NCI-H2196 treated with DMSO at 0.1 percent for 48 hours (cell line): ENCODE data around the gene COLEC11.

ENCODE experiments used
- DNase-seq: peaks from one replicate; lab custom pipeline; 2025; ENCODE audit not compliant: unreplicated experiment; lab: John Stamatoyannopoulos, UW

COLEC11 gene

GRCh38 chr2:3637311-3637675 lies 42.4 kb downstream of the COLEC11 start:
- no peak for DNase-seq

- no peak for DNase-seq
Measured at GRCh38 chr2:3637692-3638455, 43.0 kb downstream of the COLEC11 start.

DNA sequence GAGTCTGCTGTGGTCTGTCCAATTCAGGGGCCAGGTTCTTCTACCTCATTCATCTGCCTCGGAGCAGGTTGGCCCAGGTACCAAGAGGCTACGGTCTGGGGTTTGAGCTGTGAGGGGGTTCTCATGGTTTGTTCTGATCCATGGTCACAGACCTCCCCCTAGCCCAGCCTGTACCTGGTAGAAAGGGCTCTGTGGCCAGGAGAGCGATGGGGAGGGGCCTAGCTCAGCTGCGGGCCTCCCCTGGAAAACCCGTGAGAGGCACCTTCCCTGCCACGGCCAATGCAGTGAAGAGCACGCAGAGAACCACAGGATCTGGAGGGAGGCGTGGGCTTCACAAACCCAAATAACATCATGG lies 43.5 kb downstream of the COLEC11 start:
- DNase-seq, result no peak

DNA sequence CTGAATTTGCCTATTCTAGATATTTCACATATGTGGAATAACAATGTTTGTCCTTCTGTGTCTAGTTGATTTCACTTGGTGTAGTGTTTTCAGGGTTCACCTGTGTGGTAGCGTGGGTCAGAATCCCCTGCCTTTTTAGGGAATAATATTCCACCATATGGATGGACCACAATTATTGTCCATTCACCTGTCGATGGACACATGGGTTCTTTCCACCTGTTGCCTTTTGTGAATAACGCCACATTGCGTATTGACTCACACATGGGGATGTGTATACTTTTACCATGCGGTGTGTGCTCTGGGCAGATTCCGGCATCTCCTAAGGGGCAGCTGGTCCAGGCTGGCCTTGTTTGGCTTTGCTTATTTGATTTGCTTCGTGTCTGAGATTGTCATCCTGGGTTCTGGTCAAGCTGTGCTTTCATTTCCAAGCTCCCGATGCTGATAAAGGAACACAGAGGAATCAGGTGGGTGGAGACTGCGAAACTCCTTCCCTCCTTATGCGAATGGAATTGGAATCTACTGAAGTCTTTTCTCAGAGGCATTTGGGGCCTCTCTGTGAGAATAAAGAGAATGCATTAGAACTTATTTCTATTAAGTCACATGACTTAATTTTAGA lies 44.2 kb downstream of the COLEC11 start:
- no peak for DNase-seq

DNA sequence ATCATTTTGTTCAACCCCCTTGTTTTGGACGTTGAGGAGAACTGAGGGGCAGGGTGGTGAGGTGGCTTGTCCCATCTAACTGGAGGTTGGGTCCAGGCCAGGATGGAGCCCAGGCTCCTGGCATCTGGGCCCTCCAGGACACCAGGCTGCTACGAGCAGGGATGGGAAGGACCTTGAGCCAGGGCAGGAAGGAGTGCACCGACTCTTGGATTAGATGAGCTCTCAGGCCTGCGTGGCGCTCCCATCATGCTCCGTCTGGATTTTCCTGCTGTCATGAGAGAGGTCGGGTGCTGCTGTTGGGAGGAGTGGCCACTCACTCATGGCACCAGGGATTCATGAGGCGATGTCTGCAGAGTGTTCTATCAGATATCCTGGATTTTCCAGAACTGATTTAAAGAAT lies 44.7 kb downstream of the COLEC11 start:
- DNase-seq, result no peak

DNA sequence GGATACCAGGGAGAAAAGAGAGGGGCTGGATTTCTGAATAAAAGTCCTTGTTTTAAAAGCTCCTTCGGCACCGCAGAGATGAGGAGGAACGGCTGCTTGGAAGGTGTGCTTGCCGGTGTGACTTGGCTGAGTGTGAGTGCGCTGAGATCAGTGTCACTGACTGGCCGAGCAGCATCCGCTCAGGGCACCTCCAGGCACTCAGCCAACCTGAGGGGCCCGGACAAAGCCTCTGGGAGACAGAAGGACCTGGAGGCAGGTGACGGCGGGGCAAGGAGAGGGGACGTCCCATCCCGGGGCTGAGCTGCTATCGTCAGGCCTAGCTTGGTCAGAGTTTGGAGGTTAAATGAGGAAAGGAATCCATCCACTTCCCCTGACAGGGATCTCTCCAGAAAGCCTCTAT lies 46.3 kb downstream of the COLEC11 start:
- no peak for DNase-seq

DNA sequence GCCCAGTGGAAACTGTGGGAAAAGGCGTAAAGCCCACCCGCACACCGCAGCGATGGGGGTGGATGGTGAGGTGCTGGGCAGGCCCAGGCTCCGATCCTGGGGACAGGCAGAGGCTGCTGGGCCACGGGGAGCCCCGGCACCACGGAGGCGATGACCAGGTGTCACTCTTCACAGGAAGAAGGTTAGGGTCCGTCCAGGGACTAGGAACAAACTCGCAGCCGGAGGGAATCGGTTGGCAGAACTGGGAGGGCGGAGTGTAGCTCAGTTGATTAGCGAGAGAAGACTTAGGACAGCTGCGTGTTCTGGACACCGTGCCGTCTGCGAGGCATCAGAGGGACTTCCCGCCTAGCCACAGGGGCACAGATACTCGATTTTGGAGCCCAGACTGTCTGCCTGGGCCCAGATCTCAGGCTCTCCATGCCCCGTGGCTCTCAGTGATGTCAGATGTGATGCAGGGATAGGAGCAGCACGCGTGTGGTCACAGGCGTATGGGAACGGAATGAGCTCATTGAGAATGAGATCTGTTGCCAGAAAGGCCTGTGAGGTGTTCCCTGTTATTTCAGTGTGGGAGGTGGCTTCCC lies 47.0 kb downstream of the COLEC11 start:
- DNase-seq, result no peak

GRCh38 chr2:3642521-3643215 lies 47.8 kb downstream of the COLEC11 start:
- no peak for DNase-seq

GRCh38 chr2:3643371-3644245 lies 48.7 kb downstream of the COLEC11 start:
- no peak for DNase-seq

GRCh38 chr2:3644246-3644525 lies 49.3 kb downstream of the COLEC11 start:
- no peak for DNase-seq

DNA sequence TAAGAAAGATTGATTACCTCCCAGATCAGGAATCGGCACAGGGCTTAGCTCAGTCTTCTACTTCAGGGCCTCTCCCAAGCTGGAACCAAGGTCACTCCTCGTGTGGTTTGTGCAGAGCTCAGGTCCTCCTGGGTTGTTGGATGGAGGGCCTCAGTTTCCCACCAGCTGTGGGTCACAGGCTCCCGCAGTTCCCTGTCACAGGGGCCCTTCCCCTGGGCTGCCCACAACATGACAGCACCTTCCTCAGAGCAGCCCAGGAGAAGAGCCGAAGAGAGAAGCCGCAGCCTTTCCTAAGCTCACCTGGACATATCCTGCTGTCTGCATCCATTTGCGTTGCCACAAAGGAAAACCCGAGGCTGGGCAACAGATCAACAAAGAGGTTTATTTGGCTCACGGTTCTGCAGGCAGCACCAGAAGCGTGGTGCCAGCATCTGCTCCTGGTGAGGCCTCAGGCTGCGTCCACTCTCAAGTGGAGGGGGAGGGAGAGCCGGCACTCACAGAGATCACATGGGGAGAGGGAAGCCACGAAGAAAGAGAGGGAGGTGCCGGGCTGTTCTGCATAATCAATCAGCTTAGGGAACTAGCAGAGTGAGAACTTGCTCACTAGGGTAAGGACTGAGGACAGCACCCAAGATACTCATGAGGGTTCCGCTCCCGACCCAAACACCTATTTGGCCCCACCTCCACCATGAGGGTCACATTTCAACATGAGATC lies 50.1 kb downstream of the COLEC11 start:
- no peak for DNase-seq

GRCh38 chr2:3645745-3646389 lies 51.0 kb downstream of the COLEC11 start:
- no peak for DNase-seq

- no peak for DNase-seq
Measured at GRCh38 chr2:3646446-3646845, 51.5 kb downstream of the COLEC11 start.

GRCh38 chr2:3647246-3647645 lies 52.3 kb downstream of the COLEC11 start:
- DNase-seq, result no peak

- no peak for DNase-seq
Measured at GRCh38 chr2:3647831-3648651, 53.1 kb downstream of the COLEC11 start.

DNA sequence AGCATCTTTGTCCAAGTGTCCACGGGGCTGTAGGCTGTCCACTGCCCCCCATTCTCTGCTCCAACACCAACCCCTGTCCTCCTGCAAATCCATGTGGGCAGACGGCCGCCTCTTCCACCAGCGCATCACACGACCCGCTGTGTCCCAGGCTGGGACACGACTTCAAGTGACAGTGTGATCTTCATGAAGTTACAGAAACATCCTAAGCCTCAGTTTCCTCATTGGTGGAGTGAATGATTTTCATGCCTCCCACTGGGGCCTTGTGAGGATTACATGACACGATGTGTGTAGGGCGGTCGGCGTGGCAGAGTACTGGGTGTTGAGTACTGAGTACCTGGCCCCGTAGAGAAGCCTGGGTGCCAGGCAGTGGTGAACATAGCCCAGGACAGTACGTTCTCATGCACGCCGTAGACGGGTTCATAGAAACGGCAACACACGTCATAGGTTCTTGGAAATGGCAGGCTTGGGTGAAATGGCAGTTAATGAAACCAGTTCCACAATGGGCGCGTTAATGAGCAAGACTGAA lies 53.8 kb downstream of the COLEC11 start:
- DNase-seq, result no peak

- DNase-seq, result no peak
Measured at GRCh38 chr2:3649581-3649980, 54.7 kb downstream of the COLEC11 start.

DNA sequence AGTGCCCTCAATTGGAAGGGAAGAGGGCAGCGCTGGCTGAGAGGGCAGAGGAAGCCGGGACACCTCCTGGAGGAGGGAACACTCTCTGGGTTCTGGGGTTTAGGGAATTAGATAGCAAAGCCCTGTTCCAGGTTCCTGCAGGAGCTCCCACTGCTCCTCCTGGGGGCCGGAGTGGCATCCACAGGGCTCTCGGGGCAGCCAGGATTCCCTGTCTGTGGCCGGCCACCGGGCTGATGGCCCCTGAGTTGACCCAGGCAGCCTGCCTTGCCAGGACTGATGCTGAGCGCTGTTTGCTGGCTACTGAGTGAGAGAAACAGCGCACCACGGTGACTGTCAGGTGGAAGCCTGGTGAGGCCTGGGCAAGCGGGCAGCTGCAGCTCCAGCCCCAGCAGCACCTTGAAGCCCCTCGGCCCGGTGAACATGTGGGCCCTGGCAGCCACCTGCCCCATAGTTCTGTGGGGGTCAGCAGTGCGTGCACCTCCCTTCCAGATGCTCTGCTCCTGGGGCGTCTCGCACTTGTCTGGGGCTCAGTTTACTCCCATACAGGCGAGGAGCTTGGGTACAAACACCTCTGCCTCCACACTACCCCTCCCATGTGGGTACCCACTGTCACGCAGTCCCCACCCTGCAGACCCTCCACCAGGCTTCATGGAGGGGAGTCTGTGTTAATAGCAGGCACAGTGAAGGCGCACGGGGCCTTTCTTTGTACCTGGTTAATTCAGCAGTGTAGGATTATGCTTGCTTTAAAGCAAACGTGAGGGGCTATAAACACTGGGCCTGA lies 55.4 kb downstream of the COLEC11 start:
- no peak for DNase-seq
